Thyroid gland (tissue), 4 donors: ENCODE results near the gene ATP6V0E2.

ENCODE experiments used
- POLR2A ChIP-seq, 2 donors: fragments of 450-650 bp; IDR thresholded peaks; one replicate each; pipeline ENCODE4 v1.6.1; 2017; ENCODE audit warnings: antibody characterized with exemption in 2 of 2, mild to moderate bottlenecking in 2 of 2, moderate library complexity in 1 of 2
- TF ChIP-seq, protein P1 (sequence below), 6 experiments: fragments of 200-600 bp in 3 of 6; fragments of 450-650 bp in 3 of 6; sonication (generic) in 3 of 6; IDR thresholded peaks; one replicate each; pipeline ENCODE4 v1.5.1; 2016 to 2019; ENCODE audit warnings: antibody characterized with exemption in 6 of 6, mild to moderate bottlenecking in 2 of 6, inconsistent platforms in 1 of 6, moderate library complexity in 1 of 6

DNA sequence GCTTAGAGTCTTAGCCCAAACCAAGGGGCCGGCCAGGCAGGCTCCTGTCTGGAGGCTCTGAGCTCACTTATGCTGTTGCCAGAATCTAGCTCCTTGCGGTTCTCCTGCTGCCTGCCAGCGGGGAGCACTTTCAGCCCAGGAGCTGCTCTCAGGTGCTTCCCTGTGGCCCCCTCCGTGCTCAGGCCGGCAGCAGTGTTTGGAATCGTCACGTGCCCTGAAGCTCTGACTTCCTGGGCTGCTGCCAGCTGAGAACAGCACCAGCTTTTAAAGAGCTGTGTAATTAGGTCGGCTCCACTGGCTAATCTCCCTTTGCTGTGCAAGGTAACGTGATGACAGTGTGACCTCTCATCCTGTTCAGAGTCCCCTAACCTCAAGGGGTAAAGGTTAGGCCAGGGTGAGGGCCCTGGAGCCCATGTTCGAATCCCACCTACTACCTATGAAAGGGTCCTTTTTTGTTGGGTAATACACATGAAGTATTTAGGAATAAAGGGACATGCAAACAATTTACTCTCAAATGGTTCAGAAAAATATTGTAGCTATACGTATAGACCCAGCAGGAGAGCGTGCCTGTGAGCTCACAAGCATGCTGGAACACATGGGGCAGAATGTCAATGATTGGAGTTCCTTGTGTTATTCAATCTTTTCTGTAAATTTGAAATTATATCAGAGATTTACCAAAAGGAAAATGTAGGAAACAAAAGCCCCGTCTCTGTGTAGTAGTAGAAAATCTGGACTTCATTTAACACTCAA lies 19.0 kb upstream of the ATP6V0E2 start:
- TF ChIP-seq, protein P1, sequence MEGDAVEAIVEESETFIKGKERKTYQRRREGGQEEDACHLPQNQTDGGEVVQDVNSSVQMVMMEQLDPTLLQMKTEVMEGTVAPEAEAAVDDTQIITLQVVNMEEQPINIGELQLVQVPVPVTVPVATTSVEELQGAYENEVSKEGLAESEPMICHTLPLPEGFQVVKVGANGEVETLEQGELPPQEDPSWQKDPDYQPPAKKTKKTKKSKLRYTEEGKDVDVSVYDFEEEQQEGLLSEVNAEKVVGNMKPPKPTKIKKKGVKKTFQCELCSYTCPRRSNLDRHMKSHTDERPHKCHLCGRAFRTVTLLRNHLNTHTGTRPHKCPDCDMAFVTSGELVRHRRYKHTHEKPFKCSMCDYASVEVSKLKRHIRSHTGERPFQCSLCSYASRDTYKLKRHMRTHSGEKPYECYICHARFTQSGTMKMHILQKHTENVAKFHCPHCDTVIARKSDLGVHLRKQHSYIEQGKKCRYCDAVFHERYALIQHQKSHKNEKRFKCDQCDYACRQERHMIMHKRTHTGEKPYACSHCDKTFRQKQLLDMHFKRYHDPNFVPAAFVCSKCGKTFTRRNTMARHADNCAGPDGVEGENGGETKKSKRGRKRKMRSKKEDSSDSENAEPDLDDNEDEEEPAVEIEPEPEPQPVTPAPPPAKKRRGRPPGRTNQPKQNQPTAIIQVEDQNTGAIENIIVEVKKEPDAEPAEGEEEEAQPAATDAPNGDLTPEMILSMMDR (IDR thresholded peaks at IDR 0.05) = peak in 1 of 6 experiments; percentile 11
- TF ChIP-seq POLR2A (IDR thresholded peaks at IDR 0.05) = peak in 1 of 2 donors; percentile 35
